Effector CD4-positive, alpha-beta T cell (primary cell): ENCODE data around the gene DLX2. TPM values are rescaled to one million over a fixed set of nuclear protein-coding genes. Genes with fewer than 3 reads are reported as not detected.
"Not testable (repeated sequence)": the region's sequence is repeated elsewhere in the genome, so short reads cannot be mapped to it uniquely, and the experiment has no call there.

Source experiments
- DNase-seq: peaks from one replicate; pipeline ENCODE4 v3.0.0-alpha.2; 2020
- total RNA-seq: gene quantifications from one replicate; lab custom pipeline; 2026; lab: John Stamatoyannopoulos, UW

The DLX2 gene
- total RNA-seq: not detected

- DNase-seq: no peak
Measured at GRCh38 chr2:172102391-172103359, at the start of gene DLX2. TSS of gene DLX2 (minus strand) at chr2:172102900. CDS start at chr2:172102538, 362 bp downstream.

GRCh38 chr2:172147944-172148650 lies 45.4 kb upstream of the DLX2 start:
- no peak for DNase-seq

- no peak for DNase-seq
Measured at GRCh38 chr2:172143817-172144216, 41.1 kb upstream of the DLX2 start.

GRCh38 chr2:172138727-172139126 lies 36.0 kb upstream of the DLX2 start:
- DNase-seq: not testable (repeated sequence)

- DNase-seq: no peak
Measured at GRCh38 chr2:172137943-172138342, 35.2 kb upstream of the DLX2 start.

GRCh38 chr2:172137109-172137508 lies 34.4 kb upstream of the DLX2 start:
- no peak for DNase-seq

GRCh38 chr2:172135446-172135845 lies 32.7 kb upstream of the DLX2 start:
- DNase-seq: no peak

- no peak for DNase-seq
Measured at GRCh38 chr2:172134270-172134669, 31.6 kb upstream of the DLX2 start.

GRCh38 chr2:172131713-172132555 lies 29.2 kb upstream of the DLX2 start:
- no peak for DNase-seq

- no peak for DNase-seq
Measured at GRCh38 chr2:172129404-172129803, 26.7 kb upstream of the DLX2 start.

GRCh38 chr2:172128484-172128883 lies 25.8 kb upstream of the DLX2 start:
- no peak for DNase-seq

- DNase-seq: no peak
Measured at GRCh38 chr2:172120118-172120517, 17.4 kb upstream of the DLX2 start.

GRCh38 chr2:172119089-172119488 lies 16.4 kb upstream of the DLX2 start:
- DNase-seq: no peak

- no peak for DNase-seq
Measured at GRCh38 chr2:172116107-172116506, 13.4 kb upstream of the DLX2 start.

GRCh38 chr2:172114579-172114978 lies 11.9 kb upstream of the DLX2 start:
- DNase-seq: no peak

- not testable (repeated sequence) for DNase-seq
Measured at GRCh38 chr2:172114176-172114575, 11.5 kb upstream of the DLX2 start.

- no peak for DNase-seq
Measured at GRCh38 chr2:172113617-172114016, 10.9 kb upstream of the DLX2 start.

- DNase-seq: no peak
Measured at GRCh38 chr2:172109988-172110811, 7.5 kb upstream of the DLX2 start.

- DNase-seq: no peak
Measured at GRCh38 chr2:172109256-172109987, 6.7 kb upstream of the DLX2 start.

GRCh38 chr2:172108587-172108930 lies 5.9 kb upstream of the DLX2 start:
- no peak for DNase-seq
